LNCAP (cell line): Measurements from ENCODE around the gene GNS.
A peak's percentile ranks its signal among the peaks of the same experiment; 100 is the strongest.

ENCODE experiments used
- CTCF ChIP-seq: fragments of 450-650 bp; IDR thresholded peaks from 2 replicates; pipeline ENCODE4 v1.5.1; 2017; ENCODE audit warnings: mild to moderate bottlenecking

The GNS gene

GRCh38 chr12:64798165-64798564 lies 39.0 kb upstream of the GNS start:
- no peak for TF ChIP-seq CTCF

GRCh38 chr12:64797156-64797555 lies 38.0 kb upstream of the GNS start:
- no peak for TF ChIP-seq CTCF

- peak; percentile 87 for TF ChIP-seq CTCF
These were observed 37.1 kb upstream of the GNS start for GRCh38 chr12:64796205-64796845.

- no peak for TF ChIP-seq CTCF
These were observed 35.1 kb upstream of the GNS start for GRCh38 chr12:64794305-64794704.

- no peak for TF ChIP-seq CTCF
These were observed 34.4 kb upstream of the GNS start for GRCh38 chr12:64793610-64794009.

- TF ChIP-seq CTCF = no peak
These were observed 32.9 kb upstream of the GNS start for GRCh38 chr12:64792128-64792527.

GRCh38 chr12:64791036-64791435 lies 31.8 kb upstream of the GNS start:
- TF ChIP-seq CTCF = no peak

- no peak for TF ChIP-seq CTCF
These were observed 31.0 kb upstream of the GNS start for GRCh38 chr12:64790166-64790565.
